C4-2B (cell line): ENCODE measurements around the gene TMCC1.

Experiments used
- ZFX ChIP-seq: fragments of 450-650 bp; IDR thresholded peaks from 2 replicates; pipeline ENCODE4 v1.6.1; 2017
- TF ChIP-seq, protein P1 (sequence below): fragments of 450-650 bp; conservative IDR thresholded peaks from 2 replicates; pipeline ENCODE4 v1.5.1; 2017; ENCODE audit warnings: mild to moderate bottlenecking

DNA sequence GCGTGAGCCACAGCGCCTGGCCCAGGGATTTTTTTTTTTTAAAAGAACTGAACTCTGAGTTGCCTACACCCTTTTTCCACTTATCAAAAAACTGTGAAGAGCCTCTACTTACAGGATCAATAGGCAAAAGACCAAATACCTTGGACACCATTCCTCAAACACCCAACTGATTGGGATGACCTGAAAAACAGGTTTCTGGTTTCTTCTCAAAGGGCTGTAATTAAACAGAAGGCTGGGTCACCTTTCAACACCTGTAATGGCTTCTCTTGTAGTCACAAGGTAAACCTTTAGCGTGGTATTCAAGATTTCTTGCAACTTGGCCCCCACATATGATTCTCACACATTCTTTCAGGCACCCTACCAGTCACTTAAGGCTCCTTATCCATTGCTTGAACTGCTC lies 248.7 kb downstream of the TMCC1 start:
- TF ChIP-seq, protein P1, sequence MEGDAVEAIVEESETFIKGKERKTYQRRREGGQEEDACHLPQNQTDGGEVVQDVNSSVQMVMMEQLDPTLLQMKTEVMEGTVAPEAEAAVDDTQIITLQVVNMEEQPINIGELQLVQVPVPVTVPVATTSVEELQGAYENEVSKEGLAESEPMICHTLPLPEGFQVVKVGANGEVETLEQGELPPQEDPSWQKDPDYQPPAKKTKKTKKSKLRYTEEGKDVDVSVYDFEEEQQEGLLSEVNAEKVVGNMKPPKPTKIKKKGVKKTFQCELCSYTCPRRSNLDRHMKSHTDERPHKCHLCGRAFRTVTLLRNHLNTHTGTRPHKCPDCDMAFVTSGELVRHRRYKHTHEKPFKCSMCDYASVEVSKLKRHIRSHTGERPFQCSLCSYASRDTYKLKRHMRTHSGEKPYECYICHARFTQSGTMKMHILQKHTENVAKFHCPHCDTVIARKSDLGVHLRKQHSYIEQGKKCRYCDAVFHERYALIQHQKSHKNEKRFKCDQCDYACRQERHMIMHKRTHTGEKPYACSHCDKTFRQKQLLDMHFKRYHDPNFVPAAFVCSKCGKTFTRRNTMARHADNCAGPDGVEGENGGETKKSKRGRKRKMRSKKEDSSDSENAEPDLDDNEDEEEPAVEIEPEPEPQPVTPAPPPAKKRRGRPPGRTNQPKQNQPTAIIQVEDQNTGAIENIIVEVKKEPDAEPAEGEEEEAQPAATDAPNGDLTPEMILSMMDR = no peak
- no peak for TF ChIP-seq ZFX
